Keratinocyte (primary cell): ENCODE data around the gene ADAMTSL1. TPM values are rescaled to one million over a fixed set of nuclear protein-coding genes. Genes with fewer than 3 reads are reported as not detected.

Experiments used
- DNase-seq: peaks from one replicate; pipeline ENCODE4 v3.0.0-alpha.2; 2011; ENCODE audit warnings: low read depth, missing footprints, low spot score
- FAIRE-seq: peaks from 2 replicates; lab custom pipeline; 2011; peaks lifted over from hg19 to GRCh38; lab: Jason Lieb, UNC
- H2AFZ ChIP-seq: 2 replicates; pipeline ENCODE4 v1.6.0; 2012; ENCODE audit warnings: low read length, control low read depth, inconsistent platforms; ENCODE audit not compliant: control insufficient read depth
- H3K27ac ChIP-seq: 2 replicates; pipeline ENCODE4 v1.5.1; 2011; ENCODE audit warnings: low read length; ENCODE audit not compliant: control insufficient read depth, insufficient read depth
- H3K27me3 ChIP-seq: 3 replicates; pipeline ENCODE4 v1.6.0; 2011; ENCODE audit warnings: low read length; ENCODE audit not compliant: control insufficient read depth, insufficient read depth; ENCODE audit errors: extremely low read depth
- H3K36me3 ChIP-seq, 2 experiments: 2 replicates in 1 of 2; 3 replicates in 1 of 2; pipeline ENCODE4 v1.5.1; 2011; ENCODE audit warnings: low read length in 2 of 2, mild to moderate bottlenecking in 1 of 2; ENCODE audit not compliant: control insufficient read depth in 2 of 2, insufficient read depth in 2 of 2; ENCODE audit errors: extremely low read depth in 1 of 2
- H3K4me1 ChIP-seq: 3 replicates; pipeline ENCODE4 v1.5.1; 2011; ENCODE audit warnings: low read length; ENCODE audit not compliant: control insufficient read depth, insufficient read depth; ENCODE audit errors: extremely low read depth
- H3K4me2 ChIP-seq: 3 replicates; pipeline ENCODE4 v1.6.0; 2011; ENCODE audit warnings: low read depth, low read length; ENCODE audit not compliant: control insufficient read depth, insufficient read depth; ENCODE audit errors: extremely low read depth
- H3K4me3 ChIP-seq, 3 experiments: fragments of 200-600 bp in 1 of 3; sonication (generic) in 1 of 3; 2 replicates in 2 of 3; 3 replicates in 1 of 3; pipeline ENCODE4 v1.5.1; 2011 to 2016; ENCODE audit warnings: low read length in 3 of 3, mild to moderate bottlenecking in 3 of 3, control low read depth in 2 of 3, inconsistent platforms in 1 of 3, low read depth in 1 of 3, mixed read lengths in 1 of 3, mixed run types in 1 of 3, moderate library complexity in 1 of 3; ENCODE audit not compliant: control insufficient read depth in 2 of 3, insufficient read depth in 2 of 3; ENCODE audit errors: extremely low read depth in 1 of 3
- H3K79me2 ChIP-seq: 2 replicates; pipeline ENCODE4 v1.6.0; 2012; ENCODE audit warnings: low read length; ENCODE audit not compliant: control insufficient read depth, insufficient read depth
- H3K9ac ChIP-seq: 3 replicates; pipeline ENCODE4 v1.6.0; 2011; ENCODE audit warnings: low read length; ENCODE audit not compliant: control insufficient read depth, insufficient read depth; ENCODE audit errors: extremely low read depth
- H3K9me1 ChIP-seq: 3 replicates; pipeline ENCODE4 v1.6.0; 2011; ENCODE audit warnings: low read length; ENCODE audit not compliant: control insufficient read depth, insufficient read depth; ENCODE audit errors: extremely low read depth
- H3K9me3 ChIP-seq: 2 replicates; pipeline ENCODE4 v1.5.1; 2012; ENCODE audit warnings: low read depth, low read length; ENCODE audit not compliant: control insufficient read depth
- H4K20me1 ChIP-seq: 3 replicates; pipeline ENCODE4 v1.6.0; 2011; ENCODE audit warnings: low read length; ENCODE audit not compliant: control insufficient read depth, insufficient read depth; ENCODE audit errors: extremely low read depth
- CTCF ChIP-seq, 3 experiments: IDR thresholded peaks in 1 of 3; conservative IDR thresholded peaks in 1 of 3; optimal IDR thresholded peaks in 1 of 3; 2 replicates in 2 of 3; 3 replicates in 1 of 3; pipeline versions ENCODE3 to v1.5.1; 2011; ENCODE audit warnings: low read length in 3 of 3, mild to moderate bottlenecking in 3 of 3, moderate library complexity in 2 of 3, control low read depth in 1 of 3, inconsistent platforms in 1 of 3; ENCODE audit not compliant: insufficient read depth in 2 of 3; ENCODE audit errors: extremely low read depth in 1 of 3
- EZH2 ChIP-seq: IDR thresholded peaks from one replicate; pipeline ENCODE4 v1.6.1; 2012; ENCODE audit warnings: inconsistent platforms, mild to moderate bottlenecking, low read length, moderate library complexity
- dilution Hi-C: fragments of 300-500 bp; cut with MboI; formaldehyde crosslinking; loops from one replicate; pipeline ENCODE4 v1.7.0; 2020; ENCODE audit warnings: low sequenced_read_pairs; ENCODE audit not compliant: extremely low pct_ligation_motif_present
- polyA plus RNA-seq, 5 experiments: library from polyadenylated mRNA; depleted of rRNA in 3 of 5; stranded (reverse) in 3 of 5; stranded (forward) in 1 of 5; unstranded in 1 of 5; fragments of >200 nt; gene quantifications; 1 replicate in 1 of 5; 2 replicates in 3 of 5; 3 replicates in 1 of 5; pipeline versions ENCODE4 v1.2.1 to v1.2.3, GENCODE V29; 2011 to 2012; ENCODE audit warnings: missing spikeins in 2 of 5, low read depth in 1 of 5, low replicate concordance in 1 of 5

Gene ADAMTSL1
- polyA plus RNA-seq, 1 donor (not counting 4 experiments of a cell fraction or from before 2014, with no cell fraction given) = 1.1 TPM

- no peak overlapping the region for H3K9ac ChIP-seq
- FAIRE-seq = no peak
Measured at GRCh38 chr9:18798508-18799290, 324.7 kb downstream of the ADAMTSL1 start.

GRCh38 chr9:18799428-18799827, 325.5 kb downstream of the ADAMTSL1 start:
- H3K9me3 ChIP-seq = no peaks in the 10 kb centered on the region
- no peaks in the 10 kb centered on the region for H4K20me1 ChIP-seq
- dilution Hi-C loops = no loop called here
- H3K9ac ChIP-seq = no peak overlapping the region
- H3K36me3 ChIP-seq = no peaks in the 10 kb centered on the region
- no peak overlapping the region for H2AFZ ChIP-seq
- no peak overlapping the region for H3K4me3 ChIP-seq
- no peak overlapping the region for H3K27ac ChIP-seq
- H3K4me1 ChIP-seq = no peaks in the 10 kb centered on the region
- DNase-seq (no peak), FAIRE-seq (no peak)
- H3K9me1 ChIP-seq = no peaks in the 10 kb centered on the region
- TF ChIP-seq CTCF (optimal IDR thresholded peaks at IDR 0.05 in 1 of 3, IDR thresholded peaks at IDR 0.05 in 1 of 3, conservative IDR thresholded peaks at IDR 0.05 in 1 of 3; ENCODE audit: extremely low read depth in 1 of 3, insufficient read depth in 2 of 3, low read length in 3 of 3) (no peak), EZH2 (no peak)
- H3K27me3 ChIP-seq = no peaks in the 10 kb centered on the region
- H3K79me2 ChIP-seq = no peaks in the 10 kb centered on the region
- no peak overlapping the region for H3K4me2 ChIP-seq

More at GRCh38 chr9:18798508-18799290, 324.7 kb downstream of the ADAMTSL1 start:
- no peak for DNase-seq
- H3K4me3 ChIP-seq = no peak overlapping the region
- H3K9me3 ChIP-seq = no peaks in the 10 kb centered on the region
- dilution Hi-C loops = no loop called here
- TF ChIP-seq EZH2 (no peak), CTCF (optimal IDR thresholded peaks at IDR 0.05 in 1 of 3, IDR thresholded peaks at IDR 0.05 in 1 of 3, conservative IDR thresholded peaks at IDR 0.05 in 1 of 3; ENCODE audit: extremely low read depth in 1 of 3, insufficient read depth in 2 of 3, low read length in 3 of 3) (no peak)
- H3K4me2 ChIP-seq = no peak overlapping the region
- H3K79me2 ChIP-seq = no peaks in the 10 kb centered on the region
- H3K9me1 ChIP-seq = no peaks in the 10 kb centered on the region
- H3K36me3 ChIP-seq = no peaks in the 10 kb centered on the region
- no peak overlapping the region for H2AFZ ChIP-seq
- H3K4me1 ChIP-seq = no peaks in the 10 kb centered on the region
- no peaks in the 10 kb centered on the region for H4K20me1 ChIP-seq
- no peaks in the 10 kb centered on the region for H3K27me3 ChIP-seq
- no peak overlapping the region for H3K27ac ChIP-seq
